H54 (cell line): ENCODE data around the gene IRF2.

Experiments used
- DNase-seq: peaks from one replicate; pipeline ENCODE4 v3.0.0; 2011; ENCODE audit warnings: low spot score, mixed read lengths; ENCODE audit not compliant: insufficient read length
- FAIRE-seq: peaks from 3 replicates; lab custom pipeline; 2011; peaks lifted over from hg19 to GRCh38; lab: Jason Lieb, UNC
- POLR2A ChIP-seq: IDR thresholded peaks from 2 replicates; pipeline ENCODE4 v1.6.1; 2011; ENCODE audit warnings: low read depth, mild to moderate bottlenecking, low read length

The IRF2 gene

GRCh38 chr4:184439386-184439785 lies 35.0 kb downstream of the IRF2 start:
- no peak for DNase-seq

GRCh38 chr4:184438375-184438774 lies 36.0 kb downstream of the IRF2 start:
- TF ChIP-seq POLR2A: no peak
- no peak for DNase-seq
- FAIRE-seq: no peak

More at GRCh38 chr4:184439386-184439785, 35.0 kb downstream of the IRF2 start:
- no peak for TF ChIP-seq POLR2A
- no peak for FAIRE-seq

- FAIRE-seq (no peak), DNase-seq (no peak)
- no peak for TF ChIP-seq POLR2A
Observed at GRCh38 chr4:184437565-184438265, 36.6 kb downstream of the IRF2 start.

- no peak for FAIRE-seq
- DNase-seq: no peak
- no peak for TF ChIP-seq POLR2A
Observed at GRCh38 chr4:184434501-184435066, 39.8 kb downstream of the IRF2 start.

GRCh38 chr4:184434021-184434420 lies 40.3 kb downstream of the IRF2 start:
- no peak for FAIRE-seq
- no peak for TF ChIP-seq POLR2A
- DNase-seq: no peak

GRCh38 chr4:184433258-184433892 lies 41.0 kb downstream of the IRF2 start:
- DNase-seq (no peak), FAIRE-seq (no peak)
- TF ChIP-seq POLR2A: no peak

- DNase-seq (no peak), FAIRE-seq (no peak)
- no peak for TF ChIP-seq POLR2A
Observed at GRCh38 chr4:184432127-184432922, 42.0 kb downstream of the IRF2 start.

GRCh38 chr4:184430163-184430562 lies 44.2 kb downstream of the IRF2 start:
- DNase-seq: no peak
- FAIRE-seq: no peak
- no peak for TF ChIP-seq POLR2A

- FAIRE-seq (no peak), DNase-seq (no peak)
- no peak for TF ChIP-seq POLR2A
Observed at GRCh38 chr4:184428787-184429186, 45.6 kb downstream of the IRF2 start.

- no peak for TF ChIP-seq POLR2A
- DNase-seq (no peak), FAIRE-seq (no peak)
Observed at GRCh38 chr4:184427687-184428086, 46.7 kb downstream of the IRF2 start.

- FAIRE-seq: no peak
- no peak for DNase-seq
- no peak for TF ChIP-seq POLR2A
Observed at GRCh38 chr4:184427093-184427492, 47.3 kb downstream of the IRF2 start.

- no peak for TF ChIP-seq POLR2A
- DNase-seq: no peak
- FAIRE-seq: no peak
Observed at GRCh38 chr4:184424993-184425758, 49.2 kb downstream of the IRF2 start.

- DNase-seq: no peak
- no peak for FAIRE-seq
- TF ChIP-seq POLR2A: no peak
Observed at GRCh38 chr4:184424279-184424678, 50.1 kb downstream of the IRF2 start.
